GM04503 (cell line): ENCODE results near the gene PZP.

Experiments
- DNase-seq: peaks from one replicate; pipeline ENCODE4 v3.0.0-alpha.2; 2012; ENCODE audit warnings: low read depth

PZP gene

GRCh38 chr12:9124383-9125031 lies 83.7 kb downstream of the PZP start:
- no peak for DNase-seq

- DNase-seq, result no peak
Observed at GRCh38 chr12:9123781-9124382, 84.3 kb downstream of the PZP start.

DNA sequence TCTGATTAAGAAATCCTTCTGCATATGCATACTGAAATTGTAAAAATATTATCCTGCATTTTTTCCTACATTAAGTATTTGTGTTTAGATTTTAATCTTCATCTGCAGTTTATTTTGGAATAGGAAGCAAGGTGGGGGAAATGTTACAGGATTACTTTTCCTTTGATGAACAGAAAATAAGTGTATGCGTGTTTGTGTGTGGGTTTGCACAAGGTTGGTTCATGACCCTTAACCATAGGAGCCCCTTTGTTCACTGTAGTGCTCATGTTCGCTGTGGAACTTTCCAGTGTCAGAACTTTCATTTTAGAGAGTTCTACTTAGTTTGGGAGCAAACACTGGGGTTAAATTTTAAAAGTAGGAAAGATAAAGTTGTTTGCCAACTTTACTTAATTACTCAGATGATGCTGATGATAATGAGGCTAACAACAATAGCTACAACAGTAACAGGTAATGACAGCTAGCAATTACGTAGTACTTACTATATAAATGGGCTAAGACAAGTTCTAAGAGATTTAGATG lies 86.0 kb downstream of the PZP start:
- DNase-seq, result no peak

DNA sequence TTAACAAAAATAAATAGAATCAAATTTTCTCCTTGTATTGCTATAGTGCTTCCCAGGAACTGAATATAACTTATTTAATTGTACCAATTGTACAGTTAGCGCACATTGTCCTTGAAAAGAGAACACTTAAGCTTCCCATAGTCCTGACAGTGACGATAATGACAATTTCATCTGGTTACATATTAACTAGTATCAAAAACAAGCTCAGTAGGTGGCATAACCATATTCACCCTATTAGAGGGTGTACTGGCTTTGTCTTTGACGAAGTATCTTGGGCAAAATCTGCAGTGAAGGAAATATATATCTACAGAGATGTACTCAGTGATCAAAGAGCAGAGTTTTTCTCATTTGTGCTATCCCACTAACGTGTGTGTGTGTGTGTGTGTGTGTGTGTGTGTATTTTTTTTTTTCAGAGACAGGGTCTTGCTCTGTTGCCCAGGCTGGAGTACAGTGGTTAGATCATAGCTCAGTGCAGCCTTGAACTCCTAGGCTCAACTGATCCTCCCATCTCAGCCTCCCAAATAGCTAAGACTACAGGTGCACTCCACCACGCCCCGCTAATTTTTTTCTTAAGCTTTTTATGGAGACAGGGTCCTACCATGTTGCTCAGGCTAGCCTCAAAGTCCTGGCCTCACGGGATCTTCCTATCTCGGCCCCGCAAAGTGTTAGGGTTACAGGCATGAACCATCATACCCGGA lies 87.6 kb downstream of the PZP start:
- no peak for DNase-seq

DNA sequence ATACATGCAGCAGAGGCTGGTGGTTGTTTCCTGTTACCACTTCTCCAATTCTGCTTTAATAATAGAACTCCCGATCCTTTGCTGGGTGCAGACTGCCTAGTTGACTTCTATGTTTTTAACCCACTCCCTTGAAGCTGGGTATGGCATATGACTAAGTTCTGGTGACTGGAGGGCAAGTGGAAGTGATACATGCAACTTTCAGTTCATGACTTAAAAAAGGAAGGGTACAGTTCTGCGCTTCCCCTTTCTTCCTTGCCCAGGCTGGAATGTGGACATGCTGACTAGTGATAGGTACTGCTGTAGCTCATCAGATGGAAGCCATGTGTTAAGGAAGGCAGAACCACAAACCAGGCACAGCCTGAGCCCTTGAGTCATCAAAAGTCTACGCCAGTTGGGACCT lies 90.0 kb downstream of the PZP start:
- DNase-seq, result no peak

DNA sequence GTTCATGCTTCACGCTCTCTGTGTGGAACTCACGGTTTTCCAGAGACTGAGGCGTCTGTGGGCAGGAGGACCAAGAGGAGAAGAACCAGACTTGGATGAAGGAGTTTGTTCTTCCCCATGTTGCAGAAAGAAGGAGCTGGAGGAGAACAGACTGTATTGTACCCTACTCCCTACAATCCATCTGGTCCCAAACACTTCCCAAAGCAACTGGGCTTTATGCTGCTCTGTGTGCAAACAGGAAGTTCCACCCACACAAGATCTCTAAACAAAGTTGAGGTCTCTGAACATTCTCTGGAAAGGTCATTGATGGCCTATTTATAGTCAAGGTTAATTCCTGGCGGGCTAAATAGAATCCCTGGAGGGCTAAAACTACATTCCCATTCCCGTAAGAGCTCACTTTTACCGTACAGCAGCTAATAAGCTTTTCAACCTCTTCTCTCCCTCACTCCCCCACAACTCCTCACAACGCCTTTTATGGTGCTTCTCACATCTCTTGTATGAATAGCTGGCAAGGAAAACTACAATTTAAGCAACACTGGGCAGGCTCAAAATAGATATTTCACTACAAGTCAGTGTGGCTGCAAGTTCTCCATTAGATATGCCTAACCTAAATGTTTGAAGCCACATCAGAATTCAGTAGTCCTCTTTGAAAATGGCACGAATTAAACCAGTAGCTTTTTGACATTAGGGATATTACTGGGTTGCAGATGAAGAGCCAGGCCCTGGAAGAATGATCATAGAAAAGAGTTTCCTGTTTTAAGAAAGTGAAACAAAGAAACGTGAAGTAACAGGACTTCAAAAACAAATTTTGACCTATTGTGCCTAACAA lies 92.2 kb downstream of the PZP start, which contains the start of gene A2M:
Gene A2M, minus strand, starts transcription at position 189 of the 829 bp plus-strand sequence. Its CDS starts 70 bp downstream, at position 119.
- DNase-seq, result no peak

- no peak for DNase-seq
Observed at GRCh38 chr12:9114946-9115345, 93.2 kb downstream of the PZP start.

GRCh38 chr12:9113987-9114309 lies 94.2 kb downstream of the PZP start:
- no peak for DNase-seq

DNA sequence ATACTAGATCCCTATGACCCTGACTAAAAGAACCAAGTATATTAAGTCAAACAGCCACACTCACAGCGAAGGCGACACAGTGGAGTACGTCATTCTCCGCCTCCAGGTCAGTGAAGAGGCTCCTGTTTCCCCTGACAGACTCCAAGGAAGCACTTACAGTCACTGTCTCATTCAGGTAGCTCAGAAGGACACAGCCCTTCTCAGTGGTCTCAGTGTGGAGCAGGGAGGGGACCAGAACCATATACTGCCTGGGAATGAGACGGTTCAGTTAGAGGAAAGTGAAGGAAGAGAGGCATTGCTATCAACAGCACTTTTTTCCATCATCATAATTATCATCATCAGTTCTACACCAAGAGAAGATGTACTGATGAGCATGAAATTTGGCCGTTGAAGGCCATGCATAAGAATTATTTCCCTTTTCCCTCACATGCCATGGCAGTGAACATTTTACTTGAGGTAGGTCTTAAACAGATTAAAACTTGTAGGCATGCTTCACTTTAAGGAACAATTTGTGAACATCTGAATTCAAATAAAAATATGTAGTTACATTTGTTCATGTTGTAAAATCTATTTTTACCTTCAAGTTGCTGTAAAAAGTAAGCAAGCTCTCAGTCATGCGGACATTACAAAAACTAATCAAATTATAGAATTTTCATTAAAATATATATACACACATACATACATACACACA lies 94.8 kb downstream of the PZP start:
- no peak for DNase-seq

DNA sequence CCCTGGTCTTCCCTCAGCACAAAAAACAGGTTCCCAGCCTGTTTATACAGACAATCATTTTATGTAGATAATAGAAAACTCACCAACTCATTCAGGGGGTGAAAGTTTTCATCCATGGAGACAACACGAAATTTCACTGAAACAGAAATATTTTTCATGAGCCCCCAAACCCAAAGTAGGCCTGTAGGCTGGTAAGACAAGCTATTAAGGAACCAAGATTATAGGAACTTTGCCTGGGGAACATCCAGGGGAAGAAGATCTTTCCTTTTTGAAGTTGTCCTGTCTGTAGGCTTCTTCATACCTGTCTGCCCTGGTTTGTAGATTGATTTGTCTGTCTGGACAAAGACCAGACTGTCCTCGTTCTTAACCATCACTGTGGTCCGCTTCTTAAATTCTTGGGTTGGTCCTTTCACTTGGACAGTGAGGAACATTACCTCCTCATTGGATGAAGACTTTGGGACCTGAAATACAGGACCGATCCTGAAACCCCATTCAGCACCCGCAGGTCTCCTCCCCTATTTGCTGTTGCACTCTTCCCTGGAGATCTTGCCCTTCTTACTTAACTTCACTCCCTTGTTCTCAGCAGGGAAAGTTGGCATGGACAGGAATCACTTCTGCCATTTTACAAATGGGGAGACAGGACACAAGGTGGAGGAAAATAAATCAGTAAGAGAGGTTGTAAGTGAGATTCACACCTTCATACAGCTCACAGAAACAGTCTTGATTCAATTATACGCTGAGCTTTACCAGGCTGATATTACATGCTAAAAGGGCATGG lies 95.9 kb downstream of the PZP start:
- DNase-seq, result no peak

GRCh38 chr12:9111525-9111924 lies 96.7 kb downstream of the PZP start:
- no peak for DNase-seq

DNA sequence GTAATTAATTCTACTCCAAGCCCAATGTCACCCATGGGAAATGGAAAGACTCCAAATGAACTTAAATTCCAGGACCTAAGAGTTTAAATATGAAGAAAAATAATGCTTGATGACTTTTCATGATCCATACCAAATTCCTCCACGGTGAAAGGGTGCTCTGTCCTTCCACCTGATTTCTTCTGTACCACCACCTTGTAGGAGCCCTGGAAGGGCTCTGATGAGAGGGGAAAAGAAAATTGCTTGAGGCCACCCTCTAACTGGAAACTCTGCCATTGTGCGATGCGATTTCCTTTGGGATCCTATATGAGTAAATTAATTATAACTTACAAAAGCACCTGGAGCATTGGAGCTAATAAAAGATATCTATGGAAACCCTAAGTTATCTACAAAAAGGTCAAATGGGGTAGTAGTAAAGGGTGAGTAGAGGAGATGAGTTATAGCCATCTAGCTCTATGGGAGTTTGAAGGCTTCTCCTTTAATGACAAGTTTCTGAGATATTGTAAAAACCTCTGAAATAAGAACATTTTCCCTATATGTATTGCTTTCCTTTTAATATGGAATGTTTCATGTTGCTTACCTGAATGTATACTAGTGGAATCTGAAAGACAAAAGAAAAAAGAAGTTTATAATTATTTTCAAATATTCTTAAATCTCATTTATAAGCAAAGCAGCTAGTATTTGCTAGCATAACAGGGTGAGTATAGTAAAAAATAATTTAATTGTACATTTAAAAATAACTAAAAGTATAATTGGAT lies 98.3 kb downstream of the PZP start:
- DNase-seq, result no peak

DNA sequence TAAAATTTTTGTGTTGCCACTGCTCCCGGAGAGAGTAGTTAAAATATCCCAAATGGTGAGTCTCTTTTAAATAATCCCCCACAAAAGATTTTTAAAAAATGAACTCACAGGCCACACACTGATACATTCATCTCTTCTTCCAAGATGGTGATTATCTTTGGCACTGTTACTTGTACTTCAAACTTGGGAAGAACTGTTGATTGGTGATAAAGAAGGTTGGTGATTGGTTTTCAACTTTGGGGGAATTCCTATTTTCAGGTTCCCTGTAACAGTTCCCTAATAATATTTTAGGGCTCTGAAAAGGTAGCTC lies 99.0 kb downstream of the PZP start:
- DNase-seq, result no peak

DNA sequence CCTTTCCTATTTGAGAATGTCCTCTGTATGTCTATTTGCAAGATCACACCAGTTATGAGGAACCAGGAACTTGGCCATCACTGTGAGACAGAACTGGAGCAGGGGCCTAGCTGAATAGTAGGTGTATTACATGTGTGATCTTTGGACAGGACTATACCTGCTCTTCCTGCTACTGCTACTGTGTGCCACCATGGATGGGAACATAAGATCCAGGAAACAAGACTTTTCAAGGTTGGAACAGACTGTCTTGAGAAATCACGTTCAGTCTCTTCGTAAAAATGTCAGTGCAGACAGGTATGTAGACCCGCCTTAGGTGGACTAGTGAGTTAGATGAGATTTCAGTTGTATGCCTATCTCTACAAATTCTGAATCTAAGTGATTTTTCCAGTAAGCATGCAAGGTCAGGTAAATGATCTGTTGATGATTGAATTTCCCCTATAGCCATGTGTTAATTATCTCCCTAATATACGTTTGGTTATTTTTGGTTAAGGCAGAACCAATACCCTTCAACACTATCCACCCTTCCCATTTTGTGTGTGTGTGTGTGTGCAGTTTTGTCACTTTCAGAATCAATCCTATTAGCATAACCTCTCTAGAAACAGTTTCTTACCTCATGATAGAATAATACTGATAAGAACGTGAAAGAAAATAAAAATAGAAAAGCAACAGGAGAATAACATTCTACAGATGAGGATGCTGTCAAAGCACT lies 99.5 kb downstream of the PZP start:
- no peak for DNase-seq

GRCh38 chr12:9107542-9107873 lies 100.7 kb downstream of the PZP start:
- no peak for DNase-seq

DNA sequence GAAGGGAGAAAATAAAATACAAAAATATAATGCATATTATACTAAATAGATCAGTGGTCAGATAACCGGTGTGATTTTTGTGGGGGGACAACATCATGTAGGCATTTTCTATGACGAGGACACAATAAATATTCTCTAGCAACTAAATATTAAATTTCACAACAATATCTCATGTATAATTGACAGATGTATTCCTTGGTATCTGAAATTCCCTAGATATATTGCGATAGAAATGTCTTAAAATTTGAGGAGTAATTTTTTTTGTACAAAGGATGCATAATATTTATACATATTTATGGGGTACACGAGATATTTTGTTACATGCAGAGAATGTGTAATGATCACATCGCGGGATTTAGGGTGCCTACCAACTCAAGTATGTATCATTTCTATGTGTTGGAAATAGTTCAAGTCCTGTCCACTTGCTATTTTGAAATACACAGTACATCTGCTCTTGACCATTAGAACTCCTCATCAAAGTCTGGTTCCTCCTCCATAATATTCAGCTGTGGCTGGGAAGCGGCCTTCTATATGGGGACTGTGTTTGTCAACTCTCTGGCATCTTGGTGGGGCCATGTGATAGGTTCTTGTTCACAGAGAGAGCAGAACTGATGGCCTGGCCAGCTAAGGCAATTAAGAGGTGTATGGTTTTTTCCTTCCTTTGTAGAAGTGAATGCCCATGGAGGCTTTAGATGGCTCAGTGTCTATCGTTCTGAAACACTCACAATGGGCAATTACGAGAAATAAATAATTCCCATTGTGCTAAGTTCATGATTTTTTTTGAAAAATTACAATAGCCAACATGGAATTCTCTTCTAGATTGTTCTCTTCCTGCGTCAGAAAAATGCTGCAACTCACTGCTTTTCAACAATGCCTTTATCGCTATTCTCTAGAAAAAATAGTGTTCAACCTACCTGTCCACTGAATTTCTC lies 101.3 kb downstream of the PZP start:
- DNase-seq, result no peak

- DNase-seq, result no peak
Observed at GRCh38 chr12:9106067-9106466, 102.1 kb downstream of the PZP start.

GRCh38 chr12:9104767-9105423 lies 103.3 kb downstream of the PZP start:
- DNase-seq, result no peak
